ENCODE data around the gene SMIM27. TPM values are rescaled to one million over a fixed set of nuclear protein-coding genes. Genes with fewer than 3 reads are reported as not detected.

The SMIM27 gene
- total and polyA plus RNA-seq, 2 experiments from 2014 or later, result 6.5 to 47.1 TPM

- peaks cover 11% of the 10 kb centered on the region for H3K4me1 ChIP-seq (ENCODE audit: low read depth)
- no peaks in the 10 kb centered on the region for H3K27me3 ChIP-seq
- H3K27ac ChIP-seq, result peak overlapping the region; percentile 99
- no peaks in the 10 kb centered on the region for H3K36me3 ChIP-seq
- TF ChIP-seq, protein P1, sequence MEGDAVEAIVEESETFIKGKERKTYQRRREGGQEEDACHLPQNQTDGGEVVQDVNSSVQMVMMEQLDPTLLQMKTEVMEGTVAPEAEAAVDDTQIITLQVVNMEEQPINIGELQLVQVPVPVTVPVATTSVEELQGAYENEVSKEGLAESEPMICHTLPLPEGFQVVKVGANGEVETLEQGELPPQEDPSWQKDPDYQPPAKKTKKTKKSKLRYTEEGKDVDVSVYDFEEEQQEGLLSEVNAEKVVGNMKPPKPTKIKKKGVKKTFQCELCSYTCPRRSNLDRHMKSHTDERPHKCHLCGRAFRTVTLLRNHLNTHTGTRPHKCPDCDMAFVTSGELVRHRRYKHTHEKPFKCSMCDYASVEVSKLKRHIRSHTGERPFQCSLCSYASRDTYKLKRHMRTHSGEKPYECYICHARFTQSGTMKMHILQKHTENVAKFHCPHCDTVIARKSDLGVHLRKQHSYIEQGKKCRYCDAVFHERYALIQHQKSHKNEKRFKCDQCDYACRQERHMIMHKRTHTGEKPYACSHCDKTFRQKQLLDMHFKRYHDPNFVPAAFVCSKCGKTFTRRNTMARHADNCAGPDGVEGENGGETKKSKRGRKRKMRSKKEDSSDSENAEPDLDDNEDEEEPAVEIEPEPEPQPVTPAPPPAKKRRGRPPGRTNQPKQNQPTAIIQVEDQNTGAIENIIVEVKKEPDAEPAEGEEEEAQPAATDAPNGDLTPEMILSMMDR (IDR thresholded peaks at IDR 0.05; ENCODE audit: low read depth, low read length), result peak; percentile 67
- DNase-seq (ENCODE audit: low read depth in 1 of 2, low spot score in 1 of 2), result peak; percentile 81 to 87
- H3K9me3 ChIP-seq (ENCODE audit: low read depth), result no peaks in the 10 kb centered on the region
- peak overlapping the region; percentile 81 for H3K4me3 ChIP-seq
Measured at GRCh38 chr9:32571969-32572899, 20.1 kb downstream of the SMIM27 start.

GRCh38 chr9:32572900-32573523 is 20.9 kb downstream of the SMIM27 start, which contains the start of gene NDUFB6:
NDUFB6 (minus strand) TSS chr9:32573159; CDS start chr9:32573060, 99 bp downstream.
- DNase-seq (ENCODE audit: low read depth in 1 of 2, low spot score in 1 of 2), result peak; percentile 96 to 97
- peak within 1 kb of the TSS; percentile 99 for H3K27ac ChIP-seq

DNA sequence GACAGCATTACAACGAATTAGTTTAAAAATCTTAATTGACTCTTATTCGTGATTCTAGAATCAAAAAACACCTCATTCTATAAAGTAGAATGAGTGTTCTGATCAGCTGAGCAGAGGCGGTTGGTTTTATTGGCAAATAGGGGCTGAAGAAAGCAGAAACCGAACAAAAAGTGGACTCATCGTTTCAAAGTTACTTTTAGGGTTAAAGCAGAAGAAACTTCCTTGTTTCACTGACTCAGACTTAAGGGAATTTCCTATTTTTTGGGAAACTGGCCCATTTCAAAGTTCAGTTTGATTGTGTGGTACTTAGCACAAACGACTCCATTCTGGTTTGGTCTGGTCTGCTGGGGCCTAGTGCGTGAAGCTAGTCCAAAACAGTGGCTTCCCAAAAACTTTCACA is 21.7 kb downstream of the SMIM27 start:
- DNase-seq (ENCODE audit: low read depth in 1 of 2, low spot score in 1 of 2), result no peak
- H3K4me3 ChIP-seq, result peak overlapping the region; percentile 81

More at GRCh38 chr9:32572900-32573523, 20.9 kb downstream of the SMIM27 start, which contains the start of gene NDUFB6:
- Histone ChIP-seq H3K9me3 (ENCODE audit: low read depth) (no peaks in the 10 kb centered on the region), H3K4me1 (ENCODE audit: low read depth) (peaks cover 11% of the 10 kb centered on the region), H3K36me3 (no peaks in the 10 kb centered on the region), H3K4me3 (peak within 1 kb of the TSS; percentile 81), H3K27me3 (no peaks in the 10 kb centered on the region)
- TF ChIP-seq, protein P1 (IDR thresholded peaks at IDR 0.05; ENCODE audit: low read depth, low read length), result no peak

GRCh38 chr9:32574858-32575257 is 22.7 kb downstream of the SMIM27 start:
- DNase-seq (ENCODE audit: low read depth in 1 of 2, low spot score in 1 of 2), result no peak
- no peaks in the 10 kb centered on the region for H3K27me3 ChIP-seq
- TF ChIP-seq, protein P1 (IDR thresholded peaks at IDR 0.05; ENCODE audit: low read depth, low read length), result no peak
- no peaks in the 10 kb centered on the region for H3K9me3 ChIP-seq (ENCODE audit: low read depth)
- no peaks in the 10 kb centered on the region for H3K36me3 ChIP-seq
- no peak overlapping the region for H3K27ac ChIP-seq
- H3K4me1 ChIP-seq (ENCODE audit: low read depth), result peaks cover 11% of the 10 kb centered on the region
- no peak overlapping the region for H3K4me3 ChIP-seq

More for the DNA sequence above, 21.7 kb downstream of the SMIM27 start:
- Histone ChIP-seq H3K27me3 (no peaks in the 10 kb centered on the region), H3K4me1 (ENCODE audit: low read depth) (peaks cover 11% of the 10 kb centered on the region), H3K9me3 (ENCODE audit: low read depth) (no peaks in the 10 kb centered on the region), H3K36me3 (no peaks in the 10 kb centered on the region), H3K27ac (peak overlapping the region; percentile 99)
- TF ChIP-seq, protein P1 (IDR thresholded peaks at IDR 0.05; ENCODE audit: low read depth, low read length), result no peak

DNA sequence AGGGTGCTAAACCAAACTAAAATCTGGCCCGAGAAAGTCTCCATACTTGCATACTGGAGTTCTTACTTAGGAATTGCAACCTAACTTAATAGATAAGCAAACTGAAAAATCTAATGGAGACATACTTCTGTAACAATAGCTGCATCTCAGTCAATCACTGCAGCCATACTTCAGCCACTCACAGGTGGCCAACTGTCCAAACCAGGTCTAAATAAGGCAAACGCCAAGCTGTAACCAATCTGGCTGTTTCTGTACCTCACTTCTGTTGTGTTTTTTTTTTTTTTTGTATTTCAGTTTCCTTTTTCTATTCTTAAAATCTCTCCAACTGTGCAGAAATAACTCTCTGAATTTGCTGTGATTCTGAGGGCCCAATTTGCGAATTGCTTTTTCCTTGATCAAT is 25.2 kb downstream of the SMIM27 start:
- Histone ChIP-seq H3K27me3 (no peaks in the 10 kb centered on the region), H3K4me3 (no peak overlapping the region), H3K4me1 (ENCODE audit: low read depth) (peaks cover 14% of the 10 kb centered on the region), H3K9me3 (ENCODE audit: low read depth) (no peaks in the 10 kb centered on the region), H3K36me3 (no peaks in the 10 kb centered on the region), H3K27ac (no peak overlapping the region)
- no peak for DNase-seq (ENCODE audit: low read depth in 1 of 2, low spot score in 1 of 2)
- TF ChIP-seq, protein P1 (IDR thresholded peaks at IDR 0.05; ENCODE audit: low read depth, low read length), result no peak
